Osteoblast (primary cell): ENCODE measurements around the gene KIF17. TPM values are rescaled to one million over a fixed set of nuclear protein-coding genes. Genes with fewer than 3 reads are reported as not detected.
"Not testable (repeated sequence)": the region's sequence is repeated elsewhere in the genome, so short reads cannot be mapped to it uniquely, and the experiment has no call there.

Experiments used
- DNase-seq: peaks from one replicate; pipeline ENCODE4 v3.0.0; 2011; ENCODE audit warnings: low spot score, mixed read lengths; ENCODE audit not compliant: insufficient read length; ENCODE audit errors: missing footprints
- H2AFZ ChIP-seq: 2 replicates; pipeline ENCODE4 v1.6.0; 2011; ENCODE audit warnings: mild to moderate bottlenecking, low read length
- H3K27ac ChIP-seq: 2 replicates; pipeline ENCODE4 v1.5.1; 2011; ENCODE audit warnings: mild to moderate bottlenecking, low read depth, low read length, moderate library complexity
- H3K27me3 ChIP-seq: 2 replicates; pipeline ENCODE4 v1.6.0; 2012; ENCODE audit warnings: mild to moderate bottlenecking, control low read depth, inconsistent platforms, low read length, moderate library complexity; ENCODE audit not compliant: insufficient read depth
- H3K36me3 ChIP-seq: 2 replicates; pipeline ENCODE4 v1.5.1; 2011; ENCODE audit warnings: mild to moderate bottlenecking, low read length, control low read depth, moderate library complexity; ENCODE audit not compliant: insufficient read depth
- H3K4me1 ChIP-seq: 2 replicates; pipeline ENCODE4 v1.5.1; 2011; ENCODE audit warnings: mild to moderate bottlenecking, low read length, control low read depth, moderate library complexity; ENCODE audit not compliant: insufficient read depth
- H3K4me2 ChIP-seq: 2 replicates; pipeline ENCODE4 v1.6.0; 2011; ENCODE audit warnings: mild to moderate bottlenecking, low read length; ENCODE audit not compliant: insufficient read depth
- H3K4me3 ChIP-seq: fragments of 200-600 bp; sonication (generic); 3 replicates; pipeline ENCODE4 v1.5.1; 2012; ENCODE audit warnings: mild to moderate bottlenecking, low read length, inconsistent platforms; ENCODE audit not compliant: insufficient read depth
- H3K79me2 ChIP-seq: 2 replicates; pipeline ENCODE4 v1.6.0; 2012; ENCODE audit warnings: mild to moderate bottlenecking, low read length, control low read depth, inconsistent platforms; ENCODE audit not compliant: insufficient read depth
- H3K9me3 ChIP-seq: 2 replicates; pipeline ENCODE4 v1.5.1; 2011; ENCODE audit warnings: low read depth, low read length, control low read depth
- H4K20me1 ChIP-seq: 2 replicates; pipeline ENCODE4 v1.6.0; 2012; ENCODE audit warnings: mild to moderate bottlenecking, low read length, control low read depth; ENCODE audit not compliant: insufficient read depth
- CTCF ChIP-seq: IDR thresholded peaks from 2 replicates; pipeline ENCODE4 v1.5.1; 2011; ENCODE audit warnings: mild to moderate bottlenecking, low read depth, low read length, moderate library complexity; ENCODE audit errors: extremely low read depth
- total RNA-seq: library from RNA; depleted of rRNA; stranded (reverse); fragments of >200 nt; gene quantifications from 2 replicates; pipeline ENCODE4 v1.2.3, GENCODE V29; 2012

Gene KIF17
- total RNA-seq, 1 donor, result 0.36 TPM

- peak; percentile 29 for DNase-seq
- Histone ChIP-seq H3K27ac (no peak overlapping the region), H3K27me3 (no peaks in the 10 kb centered on the region), H3K4me1 (no peaks in the 10 kb centered on the region), H4K20me1 (no peaks in the 10 kb centered on the region), H2AFZ (no peak overlapping the region), H3K4me2 (no peak overlapping the region), H3K9me3 (no peaks in the 10 kb centered on the region), H3K79me2 (no peaks in the 10 kb centered on the region), H3K36me3 (no peaks in the 10 kb centered on the region), H3K4me3 (no peak overlapping the region)
- TF ChIP-seq CTCF, result no peak
Measured at GRCh38 chr1:20681999-20682398, 35.8 kb downstream of the KIF17 start.

GRCh38 chr1:20680269-20680668 lies 37.5 kb downstream of the KIF17 start:
- Histone ChIP-seq H3K79me2 (no peaks in the 10 kb centered on the region), H3K4me1 (no peaks in the 10 kb centered on the region), H3K27ac (no peak overlapping the region), H3K4me3 (no peak overlapping the region), H4K20me1 (no peaks in the 10 kb centered on the region), H3K27me3 (no peaks in the 10 kb centered on the region), H3K36me3 (no peaks in the 10 kb centered on the region), H2AFZ (no peak overlapping the region), H3K9me3 (no peaks in the 10 kb centered on the region), H3K4me2 (no peak overlapping the region)
- no peak for DNase-seq
- TF ChIP-seq CTCF, result no peak

GRCh38 chr1:20678599-20678998 lies 39.2 kb downstream of the KIF17 start:
- Histone ChIP-seq H3K27ac (no peak overlapping the region), H2AFZ (no peak overlapping the region), H3K27me3 (no peaks in the 10 kb centered on the region), H3K4me1 (no peaks in the 10 kb centered on the region), H3K36me3 (no peaks in the 10 kb centered on the region), H3K9me3 (no peaks in the 10 kb centered on the region), H3K4me2 (no peak overlapping the region), H3K79me2 (no peaks in the 10 kb centered on the region), H3K4me3 (no peak overlapping the region), H4K20me1 (no peaks in the 10 kb centered on the region)
- peak; percentile 10 for DNase-seq
- TF ChIP-seq CTCF, result no peak

GRCh38 chr1:20673626-20674025 lies 44.2 kb downstream of the KIF17 start:
- H3K9me3 ChIP-seq, H3K4me1 ChIP-seq, DNase-seq, H3K27me3 ChIP-seq, H2AFZ ChIP-seq, H3K79me2 ChIP-seq, H3K4me3 ChIP-seq, H3K27ac ChIP-seq, H4K20me1 ChIP-seq, H3K4me2 ChIP-seq, H3K36me3 ChIP-seq: not testable (repeated sequence)

- no peak for TF ChIP-seq CTCF
- no peak overlapping the region for H2AFZ ChIP-seq
- H3K27ac ChIP-seq, result no peak overlapping the region
- no peaks in the 10 kb centered on the region for H4K20me1 ChIP-seq
- H3K27me3 ChIP-seq, result no peaks in the 10 kb centered on the region
- no peaks in the 10 kb centered on the region for H3K9me3 ChIP-seq
- no peak for DNase-seq
- no peaks in the 10 kb centered on the region for H3K79me2 ChIP-seq
- H3K4me2 ChIP-seq, result no peak overlapping the region
- no peaks in the 10 kb centered on the region for H3K36me3 ChIP-seq
- no peaks in the 10 kb centered on the region for H3K4me1 ChIP-seq
- no peak overlapping the region for H3K4me3 ChIP-seq
Measured at GRCh38 chr1:20672265-20672632, 45.6 kb downstream of the KIF17 start.
